Measurements from ENCODE around the gene YIPF2. TPM values are rescaled to one million over a fixed set of nuclear protein-coding genes. Genes with fewer than 3 reads are reported as not detected.

Gene YIPF2
- total RNA-seq, 2 experiments from 2014 or later: 19.9 to 23.3 TPM

- no peak for DNase-seq
- Mint-ChIP-seq H3K4me3 (no peak overlapping the region), H3K27ac (no peak overlapping the region), H3K9me3 (no peaks in the 10 kb centered on the region), H3K36me3 (ENCODE audit: low read depth) (peaks cover 13% of the 10 kb centered on the region), H3K27me3 (no peaks in the 10 kb centered on the region), H3K4me1 (peaks cover 42% of the 10 kb centered on the region)
- ChIA-PET CTCF (interaction anchor here (1.0 kb wide), 3 partner anchors 10 to 54 kb away, joined by 3 to 5 read pairs (median 5); no protein-coding TSS in a partner anchor), POLR2A (no interaction called here)
Observed at GRCh38 chr19:10876459-10877240, 51.8 kb downstream of the YIPF2 start.

GRCh38 chr19:10874024-10874423 is 54.4 kb downstream of the YIPF2 start:
- no peaks in the 10 kb centered on the region for H3K27me3 Mint-ChIP-seq
- DNase-seq: no peak
- H3K9me3 Mint-ChIP-seq: no peaks in the 10 kb centered on the region
- H3K27ac Mint-ChIP-seq: peak overlapping the region; percentile 50
- peaks cover 10% of the 10 kb centered on the region for H3K36me3 Mint-ChIP-seq (ENCODE audit: low read depth)
- peaks cover 45% of the 10 kb centered on the region for H3K4me1 Mint-ChIP-seq
- CTCF ChIA-PET: interaction anchor here (1.3 to 2.6 kb wide), 4 partner anchors 7 to 156 kb away, joined by 4 to 13 read pairs (median 8); partner anchors contain the start of gene DNM2
- POLR2A ChIA-PET: no interaction called here
- peak overlapping the region; percentile 51 for H3K4me3 Mint-ChIP-seq

GRCh38 chr19:10872546-10873107 is 55.8 kb downstream of the YIPF2 start:
- POLR2A ChIA-PET: no interaction called here
- H3K36me3 Mint-ChIP-seq (ENCODE audit: low read depth): peaks cover 9% of the 10 kb centered on the region
- no peaks in the 10 kb centered on the region for H3K27me3 Mint-ChIP-seq
- peak overlapping the region; percentile 82 for H3K27ac Mint-ChIP-seq
- peak overlapping the region; percentile 77 for H3K4me3 Mint-ChIP-seq
- peaks cover 41% of the 10 kb centered on the region for H3K4me1 Mint-ChIP-seq
- no peaks in the 10 kb centered on the region for H3K9me3 Mint-ChIP-seq
- DNase-seq: no peak
- CTCF ChIA-PET: interaction anchor here (0.5 to 2.9 kb wide), 9 partner anchors 9 to 1725 kb away, joined by 3 to 13 read pairs (median 5); partner anchors contain the start of genes DNM2 and TMED1

Other genes starting within 250 kb of the YIPF2 start
- 10 to 100 TPM; 39.9 to 43.8 TPM for gene QTRT1, start 227.2 kb downstream of the YIPF2 start, total RNA-seq
- 100 to 1,000 TPM; 268 to 270 TPM for gene DNM2, start 210.6 kb downstream of the YIPF2 start, total RNA-seq
- 10 to 100 TPM in 1 of 2 experiments, 1 to 10 TPM in 1; 8.6 to 11.2 TPM for gene TMED1, start 92.4 kb downstream of the YIPF2 start, total RNA-seq
- gene C19orf38, start 80.2 kb downstream of the YIPF2 start, total RNA-seq: 1 to 10 TPM; 2.4 TPM
- gene CARM1, start 57.1 kb downstream of the YIPF2 start, total RNA-seq: 10 to 100 TPM; 32.4 to 34.3 TPM
- 10 to 100 TPM; 17.5 to 22.3 TPM for gene TIMM29, start 172 bp upstream of the YIPF2 start, total RNA-seq
- 100 to 1,000 TPM; 111 to 115 TPM for gene SMARCA4, start 32.4 kb upstream of the YIPF2 start, total RNA-seq
- gene LDLR, start 160.8 kb upstream of the YIPF2 start, total RNA-seq: 10 to 100 TPM; 93.0 to 97.1 TPM
- 10 to 100 TPM; 80.4 to 97.3 TPM for gene SPC24, start 227.1 kb upstream of the YIPF2 start, total RNA-seq